HEK293 (cell line): Measurements from ENCODE around the gene ADAMTS16.

Source experiments
- KLF10 ChIP-seq: fragments of 450-650 bp; IDR thresholded peaks from 2 replicates; pipeline ENCODE4 v1.5.1; 2018; ENCODE audit warnings: missing biosample characterization, mild to moderate bottlenecking, missing genetic modification characterization
- REPIN1 ChIP-seq: fragments of 450-650 bp; formaldehyde crosslinking; IDR thresholded peaks from 2 replicates; pipeline ENCODE4 v1.5.1; 2017; ENCODE audit warnings: missing biosample characterization, missing genetic modification characterization, low read depth
- REST ChIP-seq: fragments of 450-650 bp; formaldehyde crosslinking; IDR thresholded peaks from 2 replicates; pipeline ENCODE4 v1.5.1; 2016; ENCODE audit warnings: missing biosample characterization, missing genetic modification characterization
- ZNF239 ChIP-seq: fragments of 450-650 bp; formaldehyde crosslinking; IDR thresholded peaks from 2 replicates; pipeline ENCODE4 v1.5.1; 2016; ENCODE audit warnings: missing biosample characterization, missing genetic modification characterization
- ZNF366 ChIP-seq: fragments of 450-650 bp; formaldehyde crosslinking; conservative IDR thresholded peaks from 2 replicates; pipeline ENCODE4 v1.5.1; 2016; ENCODE audit warnings: missing biosample characterization, missing genetic modification characterization
- ZNF426 ChIP-seq: fragments of 450-650 bp; formaldehyde crosslinking; IDR thresholded peaks from 2 replicates; pipeline ENCODE4 v1.5.1; 2017; ENCODE audit warnings: missing biosample characterization, missing genetic modification characterization, mild to moderate bottlenecking, inconsistent platforms, moderate library complexity
- ZNF558 ChIP-seq: fragments of 450-650 bp; formaldehyde crosslinking; IDR thresholded peaks from 2 replicates; pipeline ENCODE4 v1.5.1; 2016; ENCODE audit warnings: missing biosample characterization, missing genetic modification characterization
- ZNF658 ChIP-seq: fragments of 450-650 bp; formaldehyde crosslinking; IDR thresholded peaks from 2 replicates; pipeline ENCODE4; 2016; ENCODE audit warnings: missing biosample characterization, missing genetic modification characterization
- TF ChIP-seq, protein P1 (sequence below): fragments of 450-650 bp; formaldehyde crosslinking; IDR thresholded peaks from 2 replicates; pipeline ENCODE4 v1.5.1; 2016; ENCODE audit warnings: missing biosample characterization, missing genetic modification characterization
- TF ChIP-seq, protein P2 (sequence below): fragments of 450-650 bp; formaldehyde crosslinking; IDR thresholded peaks from 2 replicates; pipeline ENCODE4 v1.5.1; 2016; ENCODE audit warnings: missing biosample characterization, missing genetic modification characterization
- TF ChIP-seq, protein P3 (sequence below): fragments of 450-650 bp; formaldehyde crosslinking; IDR thresholded peaks from 2 replicates; pipeline ENCODE4 v1.5.1; 2017; ENCODE audit warnings: missing biosample characterization, mild to moderate bottlenecking, missing genetic modification characterization, moderate library complexity

- TF ChIP-seq, protein P1, sequence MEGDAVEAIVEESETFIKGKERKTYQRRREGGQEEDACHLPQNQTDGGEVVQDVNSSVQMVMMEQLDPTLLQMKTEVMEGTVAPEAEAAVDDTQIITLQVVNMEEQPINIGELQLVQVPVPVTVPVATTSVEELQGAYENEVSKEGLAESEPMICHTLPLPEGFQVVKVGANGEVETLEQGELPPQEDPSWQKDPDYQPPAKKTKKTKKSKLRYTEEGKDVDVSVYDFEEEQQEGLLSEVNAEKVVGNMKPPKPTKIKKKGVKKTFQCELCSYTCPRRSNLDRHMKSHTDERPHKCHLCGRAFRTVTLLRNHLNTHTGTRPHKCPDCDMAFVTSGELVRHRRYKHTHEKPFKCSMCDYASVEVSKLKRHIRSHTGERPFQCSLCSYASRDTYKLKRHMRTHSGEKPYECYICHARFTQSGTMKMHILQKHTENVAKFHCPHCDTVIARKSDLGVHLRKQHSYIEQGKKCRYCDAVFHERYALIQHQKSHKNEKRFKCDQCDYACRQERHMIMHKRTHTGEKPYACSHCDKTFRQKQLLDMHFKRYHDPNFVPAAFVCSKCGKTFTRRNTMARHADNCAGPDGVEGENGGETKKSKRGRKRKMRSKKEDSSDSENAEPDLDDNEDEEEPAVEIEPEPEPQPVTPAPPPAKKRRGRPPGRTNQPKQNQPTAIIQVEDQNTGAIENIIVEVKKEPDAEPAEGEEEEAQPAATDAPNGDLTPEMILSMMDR (tag by site-specific recombination) = no peak
- TF ChIP-seq, protein P2, sequence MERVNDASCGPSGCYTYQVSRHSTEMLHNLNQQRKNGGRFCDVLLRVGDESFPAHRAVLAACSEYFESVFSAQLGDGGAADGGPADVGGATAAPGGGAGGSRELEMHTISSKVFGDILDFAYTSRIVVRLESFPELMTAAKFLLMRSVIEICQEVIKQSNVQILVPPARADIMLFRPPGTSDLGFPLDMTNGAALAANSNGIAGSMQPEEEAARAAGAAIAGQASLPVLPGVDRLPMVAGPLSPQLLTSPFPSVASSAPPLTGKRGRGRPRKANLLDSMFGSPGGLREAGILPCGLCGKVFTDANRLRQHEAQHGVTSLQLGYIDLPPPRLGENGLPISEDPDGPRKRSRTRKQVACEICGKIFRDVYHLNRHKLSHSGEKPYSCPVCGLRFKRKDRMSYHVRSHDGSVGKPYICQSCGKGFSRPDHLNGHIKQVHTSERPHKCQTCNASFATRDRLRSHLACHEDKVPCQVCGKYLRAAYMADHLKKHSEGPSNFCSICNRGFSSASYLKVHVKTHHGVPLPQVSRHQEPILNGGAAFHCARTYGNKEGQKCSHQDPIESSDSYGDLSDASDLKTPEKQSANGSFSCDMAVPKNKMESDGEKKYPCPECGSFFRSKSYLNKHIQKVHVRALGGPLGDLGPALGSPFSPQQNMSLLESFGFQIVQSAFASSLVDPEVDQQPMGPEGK (tag by site-specific recombination) = no peak
- no peak for TF ChIP-seq ZNF239
- TF ChIP-seq ZNF658 (tag by site-specific recombination) = no peak
- TF ChIP-seq REPIN1 (tag by site-specific recombination) = no peak
- TF ChIP-seq KLF10 = no peak
- TF ChIP-seq, protein P3, sequence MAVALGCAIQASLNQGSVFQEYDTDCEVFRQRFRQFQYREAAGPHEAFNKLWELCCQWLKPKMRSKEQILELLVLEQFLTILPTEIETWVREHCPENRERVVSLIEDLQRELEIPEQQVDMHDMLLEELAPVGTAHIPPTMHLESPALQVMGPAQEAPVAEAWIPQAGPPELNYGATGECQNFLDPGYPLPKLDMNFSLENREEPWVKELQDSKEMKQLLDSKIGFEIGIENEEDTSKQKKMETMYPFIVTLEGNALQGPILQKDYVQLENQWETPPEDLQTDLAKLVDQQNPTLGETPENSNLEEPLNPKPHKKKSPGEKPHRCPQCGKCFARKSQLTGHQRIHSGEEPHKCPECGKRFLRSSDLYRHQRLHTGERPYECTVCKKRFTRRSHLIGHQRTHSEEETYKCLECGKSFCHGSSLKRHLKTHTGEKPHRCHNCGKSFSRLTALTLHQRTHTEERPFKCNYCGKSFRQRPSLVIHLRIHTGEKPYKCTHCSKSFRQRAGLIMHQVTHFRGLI (tag by site-specific recombination) = no peak
- no peak for TF ChIP-seq ZNF426 (tag by site-specific recombination)
- TF ChIP-seq ZNF366 (tag by site-specific recombination) = no peak
- no peak for TF ChIP-seq REST (tag by site-specific recombination)
- no peak for TF ChIP-seq ZNF558
These were observed 100.1 kb downstream of the ADAMTS16 start for GRCh38 chr5:5240234-5240633.
